GM19324 (cell line): ENCODE data around the gene TTLL11.

Source experiments
- ATAC-seq: cut with Tn5 transposase; IDR thresholded peaks from one replicate; pipeline ENCODE4 v1.9.1; 2021; ENCODE audit warnings: mild to moderate bottlenecking, moderate library complexity; ENCODE audit not compliant: unreplicated experiment, low FRiP score

The TTLL11 gene

DNA sequence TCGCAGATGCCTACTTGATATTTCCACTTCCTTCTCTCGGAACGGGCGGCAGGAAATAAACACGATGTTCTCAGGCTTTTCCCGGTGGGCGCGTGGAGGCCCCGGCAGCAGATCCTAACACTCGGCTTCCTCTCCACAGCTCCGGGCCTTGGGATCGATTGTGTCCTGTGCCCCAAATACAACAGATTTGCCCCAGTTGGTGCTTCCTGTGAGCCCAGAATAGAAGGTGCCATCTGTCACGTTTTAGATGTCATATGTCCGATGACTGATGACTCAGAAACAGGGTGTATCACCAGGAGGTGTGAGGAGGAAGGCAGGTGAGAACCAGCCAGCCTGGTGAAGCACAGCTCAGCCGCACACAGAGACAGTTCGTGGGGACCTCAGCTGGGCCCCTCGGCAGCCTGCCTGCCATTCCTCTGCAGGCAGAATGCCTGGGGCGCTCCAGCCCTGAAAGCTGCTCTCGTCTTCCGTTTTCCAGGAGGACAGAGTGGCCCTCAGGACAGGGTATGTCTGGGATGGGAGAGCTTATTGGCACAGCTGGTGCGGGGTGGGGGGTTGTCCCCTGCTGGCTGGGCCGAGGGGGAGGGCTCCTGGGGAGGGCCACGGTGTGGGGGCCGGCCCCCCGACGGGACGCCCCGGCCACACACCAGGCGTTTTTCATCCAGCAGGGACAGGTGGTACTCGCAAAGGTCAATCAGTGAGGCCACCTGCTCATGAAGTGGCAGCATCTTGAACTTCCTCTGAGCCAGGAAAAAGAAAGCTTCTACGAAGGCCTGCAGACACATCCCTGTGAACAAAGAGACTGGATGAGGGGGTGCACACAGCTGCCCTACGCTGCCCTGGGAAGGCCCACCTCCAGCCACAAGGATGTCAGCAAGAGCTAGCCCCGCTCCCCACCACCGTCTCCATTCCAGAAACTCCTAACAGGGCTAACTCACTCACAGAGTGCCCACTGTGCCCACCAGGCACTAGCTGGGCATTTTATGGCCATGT, 270.7 kb downstream of the TTLL11 start:
- ATAC-seq, result no peak

DNA sequence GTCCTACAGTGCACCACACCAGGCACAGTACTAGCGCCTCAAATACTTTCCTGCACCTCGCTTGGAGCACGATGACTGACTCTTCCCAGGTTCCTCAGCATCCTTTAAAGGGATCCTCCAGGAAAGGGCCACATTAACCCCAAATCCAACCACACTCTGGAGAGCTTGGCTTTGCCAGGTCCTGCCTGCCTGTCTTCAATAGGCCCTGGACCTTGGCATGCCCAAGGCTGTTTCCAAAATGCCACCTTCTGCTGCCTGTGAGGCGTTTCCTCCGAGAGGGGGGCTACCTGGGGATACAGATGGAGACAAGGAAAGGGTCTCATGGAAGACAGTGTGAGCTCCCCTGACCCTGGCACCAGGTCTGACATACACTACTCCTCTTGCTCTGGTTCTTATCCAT, 271.8 kb downstream of the TTLL11 start:
- no peak for ATAC-seq

DNA sequence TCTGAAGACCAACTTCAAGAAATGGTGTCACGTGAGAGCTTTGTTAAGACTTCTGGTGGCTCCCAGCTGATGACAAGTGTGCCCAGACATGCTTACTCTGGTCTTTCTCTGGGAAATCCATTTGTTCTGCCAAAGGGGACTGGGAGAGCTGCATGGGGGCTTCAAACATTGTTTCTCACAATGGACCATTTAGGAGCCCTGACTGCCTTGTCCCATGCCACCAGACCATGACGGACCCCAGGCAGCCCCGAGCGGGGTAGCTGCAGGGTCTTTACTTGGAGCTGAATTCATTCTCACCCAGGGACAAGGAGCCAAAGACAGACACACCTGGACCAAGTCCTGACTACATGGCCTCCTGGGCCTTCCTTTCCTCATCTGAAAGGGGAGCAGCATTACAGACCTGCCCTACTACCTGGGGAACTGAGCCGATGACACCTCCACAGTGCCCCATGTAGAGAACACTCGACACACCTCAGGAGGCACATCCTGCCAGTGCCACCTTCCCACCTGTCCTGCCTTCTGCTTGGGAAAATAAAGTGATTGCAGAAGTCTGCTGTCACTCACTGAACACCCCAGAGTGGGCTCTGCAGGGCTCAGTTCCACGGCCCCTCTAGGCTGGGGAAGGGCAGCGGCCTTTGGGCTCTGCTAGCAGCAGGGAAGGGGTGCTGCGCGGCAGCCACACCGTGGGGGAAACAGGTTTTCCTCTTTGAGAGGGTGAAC, 272.7 kb downstream of the TTLL11 start:
- ATAC-seq, result no peak

- ATAC-seq, result no peak
Measured at GRCh38 chr9:121819428-121820231, 273.5 kb downstream of the TTLL11 start.

DNA sequence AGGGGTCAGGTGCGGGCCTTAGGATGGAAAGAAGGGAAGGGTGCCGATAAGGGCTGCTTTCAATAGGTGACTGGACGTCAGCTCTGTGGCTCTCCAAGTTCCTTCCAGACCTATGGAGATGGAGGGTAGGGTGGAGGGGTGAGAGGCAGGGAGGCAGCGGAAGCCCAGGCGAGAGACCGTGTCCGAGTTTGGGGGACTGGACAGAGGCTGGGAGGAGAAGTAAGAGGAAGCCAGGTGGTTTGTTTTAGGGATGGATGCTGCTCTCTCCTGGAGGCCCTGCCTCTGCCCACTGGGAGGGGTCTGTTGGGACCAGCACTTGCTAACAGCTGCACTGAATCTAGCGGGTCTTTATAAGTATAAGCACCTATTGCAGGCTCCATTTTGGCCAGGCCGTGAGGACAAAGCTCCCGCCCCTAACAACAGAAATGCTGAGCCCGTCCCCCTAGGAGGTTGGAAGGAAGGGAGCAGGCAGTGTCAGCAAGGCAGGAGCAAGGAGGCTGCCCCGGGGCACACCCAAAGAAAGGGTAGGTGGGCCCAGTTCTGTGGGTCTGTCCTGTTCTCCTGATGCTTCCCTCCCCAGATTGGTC, 274.2 kb downstream of the TTLL11 start:
- ATAC-seq, result no peak

GRCh38 chr9:121818016-121818661, 275.0 kb downstream of the TTLL11 start:
- ATAC-seq, result no peak

GRCh38 chr9:121817476-121817875, 275.6 kb downstream of the TTLL11 start:
- ATAC-seq, result no peak

- no peak for ATAC-seq
Measured at GRCh38 chr9:121816845-121817450, 276.2 kb downstream of the TTLL11 start.

DNA sequence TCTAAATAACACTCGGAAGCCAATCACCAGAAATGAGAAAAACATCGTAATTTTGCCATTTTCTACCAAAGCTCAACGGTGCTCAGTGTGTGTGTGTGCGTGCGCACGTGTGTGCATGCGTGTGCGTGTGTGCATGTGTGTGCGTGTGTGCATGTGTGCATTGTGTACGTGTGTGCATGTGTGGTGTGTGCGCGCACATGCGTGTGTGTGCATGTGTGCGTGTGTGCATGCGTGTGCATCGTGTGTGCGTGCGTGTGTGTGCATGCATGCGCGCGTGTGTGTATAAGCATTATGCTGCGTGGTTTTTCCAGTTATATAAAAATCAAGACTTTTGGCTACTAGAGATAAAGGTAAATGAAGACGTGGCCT, 276.7 kb downstream of the TTLL11 start:
- no peak for ATAC-seq

DNA sequence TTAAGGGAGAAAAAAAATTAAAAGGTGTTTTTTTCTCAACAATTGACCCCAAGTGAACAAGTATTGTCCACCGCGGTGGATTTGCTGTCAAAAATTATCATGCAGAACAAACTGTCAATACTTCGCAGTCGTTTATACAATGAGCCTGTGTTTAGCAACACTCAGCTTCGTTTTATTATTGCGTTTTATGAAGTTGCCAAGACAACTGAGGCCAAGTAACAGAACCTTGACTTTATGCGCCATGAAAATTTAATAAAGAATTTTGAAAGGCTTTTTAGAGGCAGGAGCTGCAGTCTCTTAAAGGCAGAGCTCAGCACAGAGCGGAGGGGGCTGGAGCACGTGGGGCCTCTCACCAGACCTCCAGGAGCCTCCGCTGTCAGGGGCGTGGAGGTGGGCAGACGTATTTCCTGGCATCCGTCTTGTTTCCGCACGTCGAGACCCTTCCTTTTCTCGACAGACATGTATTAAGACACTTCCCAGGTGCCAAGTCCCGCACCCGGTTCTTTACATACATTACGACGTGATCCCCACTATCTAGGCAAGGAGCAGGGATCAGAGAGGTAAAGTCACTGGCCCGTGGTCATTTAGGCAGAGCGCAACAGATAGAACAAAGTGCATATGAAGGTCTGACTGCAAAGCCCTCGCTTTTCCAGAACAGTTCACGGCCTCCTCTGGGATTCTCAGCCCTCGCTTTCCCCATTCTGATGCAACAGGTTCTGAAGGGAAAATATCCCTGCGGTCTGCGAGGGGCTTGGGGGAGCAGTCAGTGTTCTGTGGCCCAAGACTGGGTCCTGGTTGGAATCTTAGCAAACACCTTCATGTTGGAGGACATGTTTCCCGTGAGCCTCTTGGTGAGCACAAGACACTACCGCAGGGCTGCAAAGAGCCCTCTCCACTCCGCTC, 277.3 kb downstream of the TTLL11 start:
- no peak for ATAC-seq

DNA sequence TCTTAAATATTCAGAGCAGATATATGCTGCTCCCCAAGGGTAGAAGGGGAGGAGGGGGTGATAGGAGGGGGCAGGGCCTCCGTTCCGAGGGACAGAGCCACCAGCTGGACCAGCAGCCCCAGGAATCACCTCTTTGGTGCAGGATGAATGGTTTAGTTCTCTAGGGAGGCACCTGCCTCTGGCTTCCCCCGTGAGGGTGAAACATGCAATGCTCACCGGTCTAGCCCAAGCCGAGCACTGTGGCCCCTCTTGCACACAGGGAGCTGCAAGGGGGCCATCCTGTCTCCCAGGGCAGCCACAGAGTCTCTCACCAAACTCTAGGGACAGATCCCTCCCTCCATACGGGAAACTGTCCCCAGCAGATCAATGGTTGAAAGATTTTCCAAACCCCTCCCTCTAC, 278.0 kb downstream of the TTLL11 start:
- ATAC-seq, result no peak

- ATAC-seq, result no peak
Measured at GRCh38 chr9:121814594-121814993, 278.5 kb downstream of the TTLL11 start.

DNA sequence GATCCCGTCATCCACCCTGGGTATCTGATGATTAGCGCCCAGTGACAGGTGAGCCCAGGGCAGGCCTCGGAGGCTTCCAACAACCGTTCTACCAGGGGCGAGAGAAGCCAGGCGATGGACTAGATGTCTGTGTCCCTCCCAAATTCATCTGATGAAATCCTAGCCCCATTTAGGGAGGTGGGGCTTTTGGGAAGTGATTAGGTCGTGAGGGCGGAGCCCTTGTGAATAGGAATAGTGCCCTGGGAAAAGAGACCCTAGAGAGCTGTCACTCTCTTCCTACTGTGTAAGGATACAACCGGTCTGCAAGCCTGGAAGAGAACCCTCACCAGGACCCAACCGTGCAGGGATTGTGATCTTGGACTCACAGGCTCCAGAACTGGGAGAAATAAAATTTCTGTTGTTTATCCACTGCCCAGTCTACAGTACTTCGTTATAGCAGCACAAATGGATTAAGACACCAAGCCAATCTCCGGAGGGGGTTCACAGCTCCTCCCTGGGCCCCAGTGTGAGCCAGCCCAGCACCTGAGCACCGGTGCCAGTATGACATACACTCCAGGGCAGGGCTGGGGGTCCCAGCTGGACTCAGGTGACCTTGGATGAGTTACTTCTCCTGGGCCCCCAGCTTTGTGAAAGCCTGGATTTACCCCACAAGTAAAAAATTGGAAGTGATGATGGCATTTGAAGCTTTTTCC, 279.4 kb downstream of the TTLL11 start:
- ATAC-seq, result no peak

GRCh38 chr9:121812159-121812735, 280.9 kb downstream of the TTLL11 start:
- no peak for ATAC-seq

DNA sequence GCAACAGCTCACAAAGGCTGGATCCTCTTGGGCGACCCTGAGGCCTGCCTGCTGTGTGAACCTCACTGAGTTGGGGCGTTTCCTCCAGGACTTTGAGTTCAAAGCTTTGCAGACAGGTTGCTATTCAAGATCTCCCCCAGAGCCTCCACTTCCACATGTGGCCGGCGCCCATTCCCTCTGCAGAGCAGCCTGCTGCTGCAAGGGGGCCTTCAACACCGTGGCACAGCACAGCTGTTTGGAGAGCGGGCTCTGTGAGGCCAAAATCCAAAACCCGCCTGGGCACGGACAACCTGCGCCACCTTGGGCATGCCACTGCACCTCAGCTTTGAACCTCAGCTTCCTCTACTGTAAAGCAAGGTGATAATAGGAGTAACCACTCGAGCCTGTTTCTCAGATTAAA, 281.4 kb downstream of the TTLL11 start:
- ATAC-seq, result no peak

DNA sequence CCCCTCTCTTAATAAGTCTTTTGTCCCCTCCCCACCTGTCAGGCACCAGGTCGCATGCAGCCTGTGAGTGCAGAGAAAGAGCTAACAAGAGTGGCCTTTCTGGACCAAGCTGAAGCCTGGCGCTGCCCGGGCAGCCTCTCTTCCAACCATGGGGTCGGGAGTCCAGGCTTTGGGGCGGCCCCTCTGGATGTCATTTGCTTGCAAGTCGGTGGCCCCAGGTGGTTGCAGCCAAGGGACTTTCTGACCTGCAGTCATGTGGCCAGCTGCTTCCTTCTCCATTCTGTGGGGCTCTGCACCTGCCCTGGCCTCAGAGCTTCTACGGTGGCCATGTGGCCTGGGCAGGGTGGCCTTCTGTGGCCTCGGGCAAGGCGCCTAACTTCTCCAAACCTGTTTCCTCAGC, 282.0 kb downstream of the TTLL11 start:
- no peak for ATAC-seq

DNA sequence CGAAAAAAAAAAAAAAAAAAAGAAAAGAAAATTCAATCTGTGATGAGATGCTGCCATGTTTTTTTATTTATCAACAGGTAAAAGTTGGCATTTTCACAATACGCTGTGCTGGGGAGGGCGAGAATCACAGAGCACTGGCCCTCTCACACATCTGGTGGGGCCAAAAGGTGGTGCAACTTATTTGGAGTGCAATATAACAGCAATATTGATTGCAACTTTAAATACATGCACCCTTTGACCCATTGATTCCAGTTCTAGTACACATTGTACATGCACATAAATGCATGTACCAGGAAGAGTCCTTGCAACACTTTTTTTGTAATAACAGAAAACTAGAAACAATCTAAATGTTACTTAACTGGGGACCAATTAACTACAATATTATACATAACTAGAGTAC, 282.6 kb downstream of the TTLL11 start:
- no peak for ATAC-seq
